Neutrophil (primary cell): ENCODE results near the gene CREB5.
"Not testable (repeated sequence)": the region's sequence is repeated elsewhere in the genome, so short reads cannot be mapped to it uniquely, and the experiment has no call there.

Experiments used
- H3K27ac ChIP-seq: fragments of 200-600 bp; sonication (generic); 2 replicates; pipeline ENCODE4 v1.5.1; 2016; ENCODE audit warnings: mild to moderate bottlenecking, moderate library complexity
- H3K27me3 ChIP-seq: fragments of 200-600 bp; sonication (generic); 2 replicates; pipeline ENCODE4 v1.6.0; 2016; ENCODE audit warnings: mild to moderate bottlenecking
- H3K36me3 ChIP-seq: fragments of 200-600 bp; sonication (generic); 2 replicates; pipeline ENCODE4 v1.5.1; 2017
- H3K4me1 ChIP-seq, 2 experiments: fragments of 200-600 bp in 1 of 2; sonication (generic) in 1 of 2; 1 replicate in 1 of 2; 2 replicates in 1 of 2; pipeline versions ENCODE4 v1.5.1 to v1.6.1; 2013 to 2016; ENCODE audit warnings: low read depth in 1 of 2, low read length in 1 of 2, mild to moderate bottlenecking in 1 of 2, moderate library complexity in 1 of 2; ENCODE audit not compliant: control insufficient read depth in 1 of 2, insufficient read depth in 1 of 2
- H3K4me3 ChIP-seq, 2 experiments: fragments of 200-600 bp in 1 of 2; sonication (generic) in 1 of 2; 1 replicate in 1 of 2; 2 replicates in 1 of 2; pipeline ENCODE4 v1.5.1; 2013 to 2016; ENCODE audit warnings: low read depth in 1 of 2, low read length in 1 of 2, mild to moderate bottlenecking in 1 of 2, moderate library complexity in 1 of 2
- H3K9me3 ChIP-seq: fragments of 200-600 bp; sonication (generic); 2 replicates; pipeline ENCODE4 v1.5.1; 2016
- TF ChIP-seq, protein P1 (sequence below): fragments of 200-600 bp; sonication (generic); IDR thresholded peaks from 2 replicates; pipeline ENCODE4 v1.5.1; 2016; ENCODE audit warnings: antibody characterized with exemption

CREB5 gene

DNA sequence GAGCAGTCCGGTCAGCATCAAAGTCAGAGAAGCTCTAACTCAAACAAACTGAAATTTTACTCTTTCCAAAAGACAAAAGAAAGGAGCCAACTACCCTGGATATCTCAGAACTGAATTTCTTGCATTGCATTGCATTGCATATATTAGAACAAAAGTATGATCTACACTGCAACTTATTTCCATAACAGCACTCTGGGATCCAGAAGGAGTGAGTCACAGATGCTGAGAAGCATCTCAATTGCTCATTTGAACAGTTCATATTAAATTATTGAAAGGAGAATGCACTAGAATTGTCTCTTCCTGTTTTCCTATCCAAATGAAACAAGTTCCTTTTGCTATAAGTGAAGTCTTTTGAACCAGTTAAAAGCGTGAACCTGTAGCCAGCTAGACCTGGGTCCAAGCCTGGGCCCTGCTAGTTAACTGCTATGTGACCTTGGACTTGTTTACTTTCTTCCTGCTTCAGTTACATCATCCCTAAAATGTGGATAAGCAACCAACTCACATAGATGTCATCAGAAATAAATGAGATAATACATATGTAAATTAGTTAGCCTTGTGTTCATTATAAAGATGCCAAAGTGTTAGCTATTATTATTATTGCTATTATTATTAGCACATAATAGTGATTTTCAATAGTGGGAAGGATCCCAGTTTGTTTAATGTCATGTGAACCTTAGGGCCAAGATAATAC is 184.1 kb downstream of the CREB5 start:
- Histone ChIP-seq H3K27ac (no peak overlapping the region), H3K4me3 (no peak overlapping the region), H3K9me3 (no peaks in the 10 kb centered on the region), H3K27me3 (peaks cover 3% of the 10 kb centered on the region), H3K4me1 (no peaks in the 10 kb centered on the region), H3K36me3 (no peaks in the 10 kb centered on the region)
- TF ChIP-seq, protein P1, sequence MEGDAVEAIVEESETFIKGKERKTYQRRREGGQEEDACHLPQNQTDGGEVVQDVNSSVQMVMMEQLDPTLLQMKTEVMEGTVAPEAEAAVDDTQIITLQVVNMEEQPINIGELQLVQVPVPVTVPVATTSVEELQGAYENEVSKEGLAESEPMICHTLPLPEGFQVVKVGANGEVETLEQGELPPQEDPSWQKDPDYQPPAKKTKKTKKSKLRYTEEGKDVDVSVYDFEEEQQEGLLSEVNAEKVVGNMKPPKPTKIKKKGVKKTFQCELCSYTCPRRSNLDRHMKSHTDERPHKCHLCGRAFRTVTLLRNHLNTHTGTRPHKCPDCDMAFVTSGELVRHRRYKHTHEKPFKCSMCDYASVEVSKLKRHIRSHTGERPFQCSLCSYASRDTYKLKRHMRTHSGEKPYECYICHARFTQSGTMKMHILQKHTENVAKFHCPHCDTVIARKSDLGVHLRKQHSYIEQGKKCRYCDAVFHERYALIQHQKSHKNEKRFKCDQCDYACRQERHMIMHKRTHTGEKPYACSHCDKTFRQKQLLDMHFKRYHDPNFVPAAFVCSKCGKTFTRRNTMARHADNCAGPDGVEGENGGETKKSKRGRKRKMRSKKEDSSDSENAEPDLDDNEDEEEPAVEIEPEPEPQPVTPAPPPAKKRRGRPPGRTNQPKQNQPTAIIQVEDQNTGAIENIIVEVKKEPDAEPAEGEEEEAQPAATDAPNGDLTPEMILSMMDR: no peak

DNA sequence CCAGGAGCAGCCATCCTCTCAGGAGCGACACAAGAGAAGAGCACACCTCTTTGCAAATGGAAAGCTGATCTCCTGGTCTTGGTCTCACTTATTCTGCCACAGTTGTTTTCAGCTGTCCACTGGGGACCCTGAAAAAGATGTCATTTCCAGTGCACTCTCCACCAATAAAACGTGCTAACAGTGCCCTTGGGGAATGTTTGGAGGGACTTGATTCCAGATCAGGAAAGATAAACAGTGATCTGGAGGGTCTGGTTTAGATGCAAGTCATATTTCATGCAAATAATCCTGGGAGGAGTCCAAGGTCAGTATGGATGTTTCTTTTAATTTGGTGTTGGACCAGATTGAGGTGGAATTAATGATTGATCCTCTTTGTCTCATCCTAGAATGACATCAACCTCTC is 185.0 kb downstream of the CREB5 start:
- H3K4me1 ChIP-seq: no peaks in the 10 kb centered on the region
- H3K4me3 ChIP-seq: no peak overlapping the region
- no peak overlapping the region for H3K27ac ChIP-seq
- TF ChIP-seq, protein P1: no peak
- no peaks in the 10 kb centered on the region for H3K9me3 ChIP-seq
- peaks cover 3% of the 10 kb centered on the region for H3K27me3 ChIP-seq
- no peaks in the 10 kb centered on the region for H3K36me3 ChIP-seq

- not testable (repeated sequence) for H3K9me3 ChIP-seq, H3K36me3 ChIP-seq, H3K4me1 ChIP-seq, H3K27me3 ChIP-seq, H3K4me3 ChIP-seq, H3K27ac ChIP-seq
Measured at GRCh38 chr7:28598037-28598436, 185.7 kb downstream of the CREB5 start.

GRCh38 chr7:28598586-28598985 is 186.3 kb downstream of the CREB5 start:
- TF ChIP-seq, protein P1: no peak
- H3K9me3 ChIP-seq: no peaks in the 10 kb centered on the region
- H3K4me3 ChIP-seq: no peak overlapping the region
- H3K4me1 ChIP-seq: no peaks in the 10 kb centered on the region
- no peak overlapping the region for H3K27ac ChIP-seq
- peaks cover 3% of the 10 kb centered on the region for H3K27me3 ChIP-seq
- H3K36me3 ChIP-seq: no peaks in the 10 kb centered on the region

DNA sequence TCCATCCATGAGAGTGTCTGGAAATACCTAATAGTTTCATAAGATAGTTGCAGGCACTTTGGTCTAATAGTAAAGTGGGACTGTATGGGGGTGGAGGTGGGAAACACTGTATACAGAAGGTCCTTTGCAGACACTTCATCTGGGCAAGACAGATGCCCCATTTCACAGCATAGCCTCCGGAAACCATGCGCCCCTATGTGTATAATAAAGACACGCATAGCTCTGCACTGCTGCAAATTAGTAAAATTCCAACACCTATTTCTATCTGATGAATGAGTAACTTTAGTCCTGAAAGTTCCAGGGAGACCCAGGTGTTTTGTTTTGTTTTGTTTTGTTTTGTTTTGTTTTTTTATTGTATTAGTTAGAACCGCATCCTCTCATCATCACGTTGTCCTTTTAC is 187.1 kb downstream of the CREB5 start:
- no peaks in the 10 kb centered on the region for H3K4me1 ChIP-seq
- H3K9me3 ChIP-seq: no peaks in the 10 kb centered on the region
- H3K4me3 ChIP-seq: no peak overlapping the region
- H3K36me3 ChIP-seq: no peaks in the 10 kb centered on the region
- H3K27ac ChIP-seq: no peak overlapping the region
- TF ChIP-seq, protein P1: no peak
- H3K27me3 ChIP-seq: peaks cover 3% of the 10 kb centered on the region

DNA sequence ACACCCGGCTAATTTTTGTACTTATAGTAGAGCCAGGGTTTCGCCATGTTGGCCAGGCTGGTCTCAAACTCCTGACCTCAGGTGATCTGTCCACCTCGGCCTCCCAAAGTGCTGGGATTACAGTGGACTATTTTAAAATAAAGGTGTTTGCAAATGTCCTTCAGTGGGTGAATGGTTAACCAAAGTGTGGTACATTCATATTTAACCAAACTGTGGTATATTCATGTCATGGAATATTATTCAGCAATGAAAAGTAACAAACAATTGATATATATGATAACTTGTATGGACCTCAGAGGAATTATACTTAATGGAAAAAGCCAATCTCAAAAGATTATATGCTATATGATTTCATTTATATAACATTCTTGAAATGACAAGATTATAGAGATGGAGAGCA is 190.0 kb downstream of the CREB5 start:
- TF ChIP-seq, protein P1: no peak
- Histone ChIP-seq H3K27me3 (peaks cover 9% of the 10 kb centered on the region), H3K9me3 (no peaks in the 10 kb centered on the region), H3K36me3 (no peaks in the 10 kb centered on the region), H3K4me1 (no peaks in the 10 kb centered on the region), H3K4me3 (no peak overlapping the region), H3K27ac (no peak overlapping the region)
